NCI-H748 treated with DMSO at 0.1 percent for 48 hours (cell line): ENCODE data around the gene CYLD.
A peak's percentile ranks its signal among the peaks of the same experiment; 100 is the strongest.

Experiments
- DNase-seq: peaks from one replicate; lab custom pipeline; 2025; lab: John Stamatoyannopoulos, UW

The CYLD gene

DNA sequence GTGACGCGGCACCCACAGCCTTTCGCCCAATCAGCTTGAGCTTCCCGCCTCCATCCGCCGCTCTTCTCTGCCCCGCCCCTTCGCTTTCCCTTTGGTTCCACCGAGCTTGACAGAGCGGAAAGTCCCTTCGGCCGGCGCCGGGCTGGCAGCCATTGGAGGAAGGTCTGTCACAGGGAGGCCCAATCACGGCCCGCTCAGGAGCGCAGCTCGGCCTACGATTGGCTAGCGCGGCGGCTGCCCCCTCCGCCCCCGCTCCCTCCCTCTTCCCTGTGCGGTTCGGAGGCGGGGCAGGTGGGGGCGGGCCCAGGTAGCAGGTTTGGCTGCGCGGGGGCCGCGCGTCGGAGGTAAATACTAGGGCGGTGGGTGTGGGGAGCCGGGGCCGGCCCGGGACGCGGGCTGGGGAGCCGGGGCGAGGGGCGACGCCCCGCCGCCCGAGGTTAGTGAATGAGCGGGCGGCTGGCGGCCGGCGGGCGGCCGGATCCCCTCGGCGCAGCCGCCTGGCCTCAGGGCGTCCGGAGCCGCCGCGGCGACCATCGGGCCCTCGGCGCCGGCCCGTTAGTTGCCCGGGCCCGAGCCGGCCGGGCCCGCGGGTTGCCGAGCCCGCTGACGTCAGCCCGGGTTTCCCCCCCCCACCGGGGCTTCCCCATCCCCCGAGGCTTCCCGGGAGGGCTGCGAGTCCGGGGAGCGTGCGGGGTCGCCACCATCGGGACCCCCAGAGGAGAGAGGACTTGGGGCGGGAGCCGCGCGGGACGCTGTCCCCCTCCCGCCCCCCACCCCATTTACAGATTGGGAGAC, at the start of gene CYLD:
CYLD (plus strand) TSS at position 306 of the 795 bp plus-strand sequence. CDS start 7,613 bp downstream, outside the sequence.
- DNase-seq: peak; percentile 96

GRCh38 chr16:50692644-50692998, 49.3 kb upstream of the CYLD start:
- no peak for DNase-seq

DNA sequence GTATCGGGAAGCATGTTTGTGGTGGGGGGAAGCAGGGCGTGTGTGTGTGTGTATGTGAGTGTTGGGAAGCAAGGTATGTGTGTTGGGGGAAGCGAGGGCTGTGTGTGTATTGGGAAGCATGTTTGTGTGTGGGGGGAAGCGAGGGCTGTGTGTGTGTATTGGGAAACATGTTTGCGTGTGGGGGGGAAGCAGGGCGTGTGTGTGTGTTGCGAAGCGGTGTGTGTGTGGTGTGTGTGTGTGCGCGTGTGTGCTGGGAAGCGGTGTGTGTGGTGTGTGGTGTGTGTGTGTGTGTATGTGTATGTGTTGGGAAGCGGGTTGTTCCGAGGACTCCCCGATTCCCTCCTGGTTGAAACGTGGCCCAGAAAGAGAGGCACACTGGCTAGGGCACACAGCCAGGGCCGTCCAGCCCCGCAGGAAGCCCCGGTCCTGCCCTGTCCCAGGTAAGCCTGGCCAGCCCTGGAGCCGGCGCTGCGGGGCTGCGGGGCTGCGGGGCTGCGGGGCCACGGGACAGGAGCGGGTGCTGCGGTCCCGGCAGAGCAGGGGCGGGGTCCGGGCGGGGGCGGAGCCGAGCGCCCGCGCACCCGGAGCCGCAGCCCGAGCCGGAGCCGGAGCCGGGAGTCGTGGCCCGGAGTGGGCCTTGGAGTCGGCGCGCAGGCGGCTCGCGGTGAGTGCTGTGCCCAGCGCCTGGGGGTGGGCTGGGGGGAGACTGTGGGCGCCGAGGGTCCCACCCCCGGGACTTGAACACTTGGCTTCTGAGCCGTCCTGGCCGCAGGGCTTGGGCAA, 48.7 kb upstream of the CYLD start, which contains the start of gene NOD2:
NOD2 (plus strand) TSS at position 608 of the 783 bp plus-strand sequence. CDS start 5,890 bp downstream, outside the sequence.
- no peak for DNase-seq

DNA sequence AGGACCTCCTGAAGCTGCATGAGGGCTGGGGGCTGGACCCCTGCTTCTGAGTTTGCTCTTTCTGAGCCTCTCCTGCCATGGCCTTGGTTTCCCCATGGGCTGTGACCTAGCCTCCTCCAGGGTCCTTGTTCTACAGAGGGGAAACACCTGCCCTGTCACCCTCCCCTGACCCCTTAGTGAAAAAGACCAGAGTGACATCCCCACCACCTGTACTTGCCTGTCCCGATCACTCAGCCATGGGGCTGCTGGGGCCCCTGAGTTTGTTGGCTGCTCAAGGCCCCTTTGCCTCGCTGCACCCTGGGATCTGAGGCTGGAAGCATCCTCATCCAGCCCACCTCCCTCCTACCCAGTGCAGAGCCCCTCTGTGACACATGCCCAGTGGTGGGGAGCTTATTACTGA, 47.7 kb upstream of the CYLD start:
- DNase-seq: no peak

DNA sequence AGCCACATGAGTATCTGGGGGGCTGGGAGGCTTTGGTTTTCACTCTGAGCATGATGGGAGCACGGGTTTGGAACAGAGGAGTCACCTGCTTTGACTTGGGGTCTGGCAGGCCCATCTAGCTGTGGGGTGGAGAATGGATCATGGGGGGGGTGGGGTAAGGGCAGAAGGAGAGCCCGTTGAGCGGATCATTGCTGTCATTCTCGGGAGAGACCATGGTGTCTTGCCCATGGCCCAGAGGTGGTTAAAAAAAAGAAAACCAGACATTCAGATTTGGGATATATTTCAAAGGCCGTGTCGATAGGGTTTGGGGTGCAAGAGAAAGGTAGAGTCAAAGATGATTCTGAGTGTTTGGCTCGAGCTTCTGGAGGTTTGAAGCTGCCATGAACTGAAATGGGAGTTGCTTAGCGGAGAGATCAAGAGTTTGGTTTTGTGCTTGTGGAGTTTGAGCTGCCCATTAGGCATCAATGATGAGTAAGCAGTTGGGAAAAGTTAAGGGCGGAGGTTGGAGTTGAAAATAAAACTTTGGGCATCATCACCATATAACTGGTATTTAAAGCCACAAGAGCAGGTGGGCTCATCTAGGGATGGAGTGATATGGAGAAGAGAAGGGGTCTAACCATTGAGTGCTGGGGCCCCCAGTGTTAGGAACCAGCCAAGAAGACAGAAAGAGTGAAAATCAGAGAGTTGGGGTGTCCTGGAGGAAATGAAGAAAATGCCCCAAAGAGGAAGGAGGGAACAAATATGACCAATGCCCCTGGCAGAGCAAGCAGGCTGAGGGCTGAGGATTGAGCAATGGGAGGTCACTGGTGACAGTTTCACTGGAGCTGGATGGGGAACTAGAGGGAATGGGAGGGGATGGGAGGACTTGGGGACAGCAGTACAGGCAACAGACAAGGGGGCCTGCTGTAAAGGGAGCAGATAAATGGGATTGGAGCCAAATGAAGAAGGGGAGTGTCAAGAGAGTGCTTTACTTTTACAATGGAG, 46.6 kb upstream of the CYLD start:
- no peak for DNase-seq

- no peak for DNase-seq
Measured at GRCh38 chr16:50696126-50696525, 45.8 kb upstream of the CYLD start.

- DNase-seq: no peak
Measured at GRCh38 chr16:50696575-50697420, 45.1 kb upstream of the CYLD start.

GRCh38 chr16:50697421-50697715, 44.5 kb upstream of the CYLD start:
- DNase-seq: no peak

GRCh38 chr16:50697881-50698767, 43.8 kb upstream of the CYLD start:
- no peak for DNase-seq

DNA sequence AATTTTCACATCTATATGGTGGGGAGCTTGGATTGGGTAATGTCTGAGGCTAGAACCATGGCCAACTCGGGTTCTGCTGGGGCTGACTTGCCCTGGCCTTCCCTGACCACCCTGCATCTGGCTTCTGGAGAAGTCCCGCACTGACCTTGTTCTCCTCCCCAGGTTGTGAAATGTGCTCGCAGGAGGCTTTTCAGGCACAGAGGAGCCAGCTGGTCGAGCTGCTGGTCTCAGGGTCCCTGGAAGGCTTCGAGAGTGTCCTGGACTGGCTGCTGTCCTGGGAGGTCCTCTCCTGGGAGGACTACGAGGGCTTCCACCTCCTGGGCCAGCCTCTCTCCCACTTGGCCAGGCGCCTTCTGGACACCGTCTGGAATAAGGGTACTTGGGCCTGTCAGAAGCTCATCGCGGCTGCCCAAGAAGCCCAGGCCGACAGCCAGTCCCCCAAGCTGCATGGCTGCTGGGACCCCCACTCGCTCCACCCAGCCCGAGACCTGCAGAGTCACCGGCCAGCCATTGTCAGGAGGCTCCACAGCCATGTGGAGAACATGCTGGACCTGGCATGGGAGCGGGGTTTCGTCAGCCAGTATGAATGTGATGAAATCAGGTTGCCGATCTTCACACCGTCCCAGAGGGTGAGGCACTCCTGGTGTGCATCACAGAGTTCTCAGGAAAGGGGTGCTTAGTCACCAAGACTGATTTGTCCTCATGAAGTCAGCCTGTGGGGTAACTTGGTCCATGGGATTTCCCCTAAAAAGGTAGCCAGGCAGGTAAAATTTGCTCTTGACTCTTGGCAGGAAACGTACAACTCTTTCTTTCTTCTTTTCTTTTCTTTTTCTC, 42.3 kb upstream of the CYLD start:
- no peak for DNase-seq

GRCh38 chr16:50702725-50703124, 39.2 kb upstream of the CYLD start:
- no peak for DNase-seq

DNA sequence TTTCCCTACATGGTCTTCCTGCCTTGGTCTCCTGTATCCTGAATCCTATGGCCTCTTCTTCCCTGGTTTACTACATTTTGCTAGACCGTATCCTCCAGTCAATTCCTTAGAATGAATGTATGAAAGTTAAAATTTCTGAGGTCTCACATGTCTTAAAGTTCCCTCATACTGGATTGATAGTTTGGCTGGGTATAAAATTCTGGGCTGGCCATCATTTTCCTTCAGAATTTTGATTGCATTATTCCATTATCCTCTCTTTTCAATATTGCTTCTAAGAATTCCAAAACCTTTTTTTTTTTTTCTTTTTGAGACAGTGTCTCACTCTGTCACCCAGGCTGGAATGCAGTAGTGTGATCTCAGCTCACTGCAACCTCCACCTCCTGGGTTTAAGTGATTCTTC, 37.6 kb upstream of the CYLD start:
- DNase-seq: no peak

GRCh38 chr16:50705436-50706110, 36.3 kb upstream of the CYLD start:
- no peak for DNase-seq

DNA sequence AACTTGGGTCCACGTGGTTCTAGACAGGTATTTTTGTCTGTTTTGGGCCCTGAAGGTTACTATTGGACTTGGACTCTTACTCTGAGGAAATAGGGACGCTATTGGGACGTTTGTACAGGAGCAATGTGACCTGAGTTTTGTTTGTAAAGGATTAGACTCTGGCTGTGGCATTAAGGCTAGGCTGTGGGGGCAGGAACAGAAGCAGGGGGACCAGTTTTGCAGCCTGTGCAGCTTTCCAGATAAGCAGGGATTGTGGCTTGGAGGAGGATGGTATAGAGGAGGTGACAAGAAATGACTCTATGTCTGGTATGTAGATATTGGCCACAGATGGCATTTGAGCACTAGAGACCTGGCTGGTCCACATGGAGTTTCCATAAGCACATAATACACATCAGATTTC, 35.6 kb upstream of the CYLD start:
- DNase-seq: no peak

GRCh38 chr16:50708373-50709060, 33.4 kb upstream of the CYLD start:
- DNase-seq: no peak

DNA sequence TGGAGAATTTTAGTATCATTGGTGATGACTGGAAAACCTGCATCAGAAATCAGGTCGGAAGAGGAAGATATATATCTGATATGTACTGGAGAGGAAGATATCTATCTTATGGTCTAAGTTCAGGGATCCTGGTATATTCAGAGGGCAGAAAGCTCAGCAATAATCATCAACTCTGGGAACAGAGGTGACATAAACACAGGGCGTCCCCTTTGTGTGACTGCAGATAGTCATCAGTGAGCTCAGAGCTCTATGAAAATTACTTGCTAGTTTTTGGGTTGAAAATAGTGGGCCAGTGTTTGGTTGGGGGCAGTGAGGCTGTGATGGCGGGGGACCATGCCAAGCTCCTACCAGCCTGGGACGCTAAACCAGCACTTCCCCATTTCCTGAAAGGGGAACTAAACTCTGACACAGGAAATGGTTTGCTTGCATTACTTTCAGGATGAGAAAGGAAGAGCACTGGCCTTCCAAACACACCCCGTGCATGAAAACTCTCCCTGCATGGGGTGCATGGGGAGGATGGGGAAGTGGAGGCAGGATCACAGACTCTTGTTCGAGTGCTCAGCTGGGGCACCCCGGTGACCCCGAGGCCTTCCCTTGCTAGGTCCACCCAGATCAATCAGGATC, 32.7 kb upstream of the CYLD start:
- no peak for DNase-seq

GRCh38 chr16:50709980-50710379, 31.9 kb upstream of the CYLD start:
- no peak for DNase-seq

- DNase-seq: no peak
Measured at GRCh38 chr16:50711040-50711439, 30.8 kb upstream of the CYLD start.
